ENCODE results near the gene SCGN.

The SCGN gene

GRCh38 chr6:25640446-25640845, 11.6 kb upstream of the SCGN start:
- no peak for TF ChIP-seq CTCF (IDR thresholded peaks at IDR 0.05)

GRCh38 chr6:25640891-25641290, 11.1 kb upstream of the SCGN start:
- no peak for TF ChIP-seq CTCF (IDR thresholded peaks at IDR 0.05)

- TF ChIP-seq CTCF (IDR thresholded peaks at IDR 0.05), result no peak
These were observed 10.6 kb upstream of the SCGN start for GRCh38 chr6:25641377-25641776.

- no peak for TF ChIP-seq CTCF (IDR thresholded peaks at IDR 0.05)
These were observed 9.9 kb upstream of the SCGN start for GRCh38 chr6:25641940-25642666.

- no peak for TF ChIP-seq CTCF (IDR thresholded peaks at IDR 0.05)
These were observed 9.2 kb upstream of the SCGN start for GRCh38 chr6:25642667-25643328.

- TF ChIP-seq CTCF (IDR thresholded peaks at IDR 0.05), result no peak
These were observed 6.1 kb upstream of the SCGN start for GRCh38 chr6:25645916-25646315.

GRCh38 chr6:25649611-25650010, 2.4 kb upstream of the SCGN start:
- TF ChIP-seq CTCF (IDR thresholded peaks at IDR 0.05), result no peak
